ENCODE results near the gene RBM43.
A peak's percentile ranks its signal among the peaks of the same experiment; 100 is the strongest.

The RBM43 gene

DNA sequence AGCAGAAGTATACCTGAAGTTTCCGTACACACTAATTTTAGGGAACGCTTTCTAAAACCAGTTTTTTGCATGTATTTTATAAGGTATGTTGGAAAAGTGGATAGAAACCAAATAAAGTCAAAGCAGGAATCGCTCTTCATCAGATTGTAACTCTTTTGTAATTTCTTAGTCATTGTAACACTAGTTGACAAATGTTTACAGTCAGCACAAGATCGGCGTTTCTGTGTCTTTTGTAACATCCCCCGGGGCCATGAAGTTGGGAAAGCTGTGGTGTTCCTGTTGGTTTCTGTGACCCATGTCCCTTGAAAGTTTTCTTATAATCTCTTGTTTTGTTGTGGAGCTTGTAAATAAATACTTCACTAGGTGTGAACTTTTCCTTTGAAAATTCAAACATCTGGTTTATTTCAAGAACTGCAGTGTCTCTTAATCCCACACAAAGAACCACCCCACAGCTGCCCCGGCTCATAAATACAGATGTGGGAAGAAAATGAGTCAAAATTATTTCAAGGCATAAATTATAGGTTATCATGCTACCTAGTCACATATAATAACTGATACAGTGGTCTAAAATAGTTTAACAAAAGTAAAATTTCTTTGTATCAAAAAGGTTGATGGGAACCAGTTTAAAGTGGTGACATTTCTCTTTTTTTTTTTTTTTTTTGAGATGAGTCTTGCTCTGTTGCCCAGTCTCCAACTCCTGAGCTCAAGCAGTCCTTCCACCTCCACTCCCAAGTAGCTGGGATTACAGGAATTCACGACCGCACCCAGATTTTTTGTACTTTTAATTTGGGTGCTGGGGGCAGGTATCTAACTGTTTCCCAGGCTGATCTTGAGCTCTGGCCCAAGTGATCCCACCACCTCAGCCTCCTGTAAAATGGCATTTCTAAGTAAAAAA lies 28.6 kb upstream of the RBM43 start:
- DNase-seq = no peak
- Histone ChIP-seq H3K36me3 (replicated peaks) (no peaks in the 10 kb centered on the region), H3K27ac (peak overlapping the region; percentile 89), H3K4me3 (ENCODE audit: low read depth, low read length) (peak overlapping the region; percentile 77), H3K27me3 (replicated peaks) (no peaks in the 10 kb centered on the region)
- TF ChIP-seq, protein P1, sequence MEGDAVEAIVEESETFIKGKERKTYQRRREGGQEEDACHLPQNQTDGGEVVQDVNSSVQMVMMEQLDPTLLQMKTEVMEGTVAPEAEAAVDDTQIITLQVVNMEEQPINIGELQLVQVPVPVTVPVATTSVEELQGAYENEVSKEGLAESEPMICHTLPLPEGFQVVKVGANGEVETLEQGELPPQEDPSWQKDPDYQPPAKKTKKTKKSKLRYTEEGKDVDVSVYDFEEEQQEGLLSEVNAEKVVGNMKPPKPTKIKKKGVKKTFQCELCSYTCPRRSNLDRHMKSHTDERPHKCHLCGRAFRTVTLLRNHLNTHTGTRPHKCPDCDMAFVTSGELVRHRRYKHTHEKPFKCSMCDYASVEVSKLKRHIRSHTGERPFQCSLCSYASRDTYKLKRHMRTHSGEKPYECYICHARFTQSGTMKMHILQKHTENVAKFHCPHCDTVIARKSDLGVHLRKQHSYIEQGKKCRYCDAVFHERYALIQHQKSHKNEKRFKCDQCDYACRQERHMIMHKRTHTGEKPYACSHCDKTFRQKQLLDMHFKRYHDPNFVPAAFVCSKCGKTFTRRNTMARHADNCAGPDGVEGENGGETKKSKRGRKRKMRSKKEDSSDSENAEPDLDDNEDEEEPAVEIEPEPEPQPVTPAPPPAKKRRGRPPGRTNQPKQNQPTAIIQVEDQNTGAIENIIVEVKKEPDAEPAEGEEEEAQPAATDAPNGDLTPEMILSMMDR (IDR thresholded peaks at IDR 0.05; ENCODE audit: low read depth, low read length, missing control alignments) = no peak
- in situ Hi-C loops (cut with HindIII; ENCODE audit: low pct_ligation_motif_present, low sequenced_read_pairs) = no loop called here

GRCh38 chr2:151287513-151288250 lies 26.0 kb upstream of the RBM43 start:
- TF ChIP-seq, protein P1 (IDR thresholded peaks at IDR 0.05; ENCODE audit: low read depth, low read length, missing control alignments) = no peak
- Histone ChIP-seq H3K27me3 (replicated peaks) (no peaks in the 10 kb centered on the region), H3K36me3 (replicated peaks) (no peaks in the 10 kb centered on the region), H3K27ac (no peak overlapping the region), H3K4me3 (ENCODE audit: low read depth, low read length) (no peak overlapping the region)
- no peak for DNase-seq
- in situ Hi-C loops (cut with HindIII; ENCODE audit: low pct_ligation_motif_present, low sequenced_read_pairs) = no loop called here

- H3K27me3 ChIP-seq (replicated peaks) = no peaks in the 10 kb centered on the region
- H3K27ac ChIP-seq = no peak overlapping the region
- in situ Hi-C loops (cut with HindIII; ENCODE audit: low pct_ligation_motif_present, low sequenced_read_pairs) = no loop called here
- H3K36me3 ChIP-seq (replicated peaks) = peaks cover 3% of the 10 kb centered on the region
- no peak for DNase-seq
- H3K4me3 ChIP-seq (ENCODE audit: low read depth, low read length) = no peak overlapping the region
- TF ChIP-seq, protein P1 (IDR thresholded peaks at IDR 0.05; ENCODE audit: low read depth, low read length, missing control alignments) = no peak
Observed at GRCh38 chr2:151282401-151282800, 20.7 kb upstream of the RBM43 start.

- Histone ChIP-seq H3K27ac (no peak overlapping the region), H3K36me3 (replicated peaks) (peaks cover 3% of the 10 kb centered on the region), H3K27me3 (replicated peaks) (no peaks in the 10 kb centered on the region), H3K4me3 (ENCODE audit: low read depth, low read length) (no peak overlapping the region)
- TF ChIP-seq, protein P1 (IDR thresholded peaks at IDR 0.05; ENCODE audit: low read depth, low read length, missing control alignments) = no peak
- in situ Hi-C loops (cut with HindIII; ENCODE audit: low pct_ligation_motif_present, low sequenced_read_pairs) = no loop called here
- DNase-seq = peak; percentile 6
Observed at GRCh38 chr2:151280271-151280670, 18.6 kb upstream of the RBM43 start.

DNA sequence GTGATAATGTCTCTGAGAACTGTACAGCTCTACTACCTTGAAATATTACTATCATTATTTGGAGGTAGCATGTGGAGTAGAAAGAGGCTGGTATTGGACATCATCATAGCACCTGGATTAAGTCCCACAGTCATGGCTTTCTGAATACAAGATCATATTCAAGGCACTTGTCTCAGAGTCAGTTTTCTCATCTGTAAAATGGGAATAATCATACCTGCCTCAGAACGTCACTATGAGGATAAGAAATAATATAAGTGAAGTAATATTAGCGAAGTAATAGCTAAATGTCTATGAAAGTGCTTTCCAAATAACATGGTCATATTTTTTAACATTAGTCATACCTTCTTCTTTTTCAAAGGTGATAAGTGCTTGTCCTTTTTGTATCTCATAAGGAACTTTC lies 16.8 kb upstream of the RBM43 start:
- no peak for DNase-seq
- Histone ChIP-seq H3K4me3 (ENCODE audit: low read depth, low read length) (no peak overlapping the region), H3K27ac (no peak overlapping the region), H3K27me3 (replicated peaks) (no peaks in the 10 kb centered on the region), H3K36me3 (replicated peaks) (peaks cover 3% of the 10 kb centered on the region)
- TF ChIP-seq, protein P1 (IDR thresholded peaks at IDR 0.05; ENCODE audit: low read depth, low read length, missing control alignments) = no peak
- in situ Hi-C loops (cut with HindIII; ENCODE audit: low pct_ligation_motif_present, low sequenced_read_pairs) = no loop called here
